ENCODE results near the gene HIBCH.
"Not testable (repeated sequence)": the region's sequence is repeated elsewhere in the genome, so short reads cannot be mapped to it uniquely, and the experiment has no call there.

Gene HIBCH

GRCh38 chr2:190360561-190360960 is 40.9 kb upstream of the HIBCH start:
- TF ChIP-seq, protein P1, sequence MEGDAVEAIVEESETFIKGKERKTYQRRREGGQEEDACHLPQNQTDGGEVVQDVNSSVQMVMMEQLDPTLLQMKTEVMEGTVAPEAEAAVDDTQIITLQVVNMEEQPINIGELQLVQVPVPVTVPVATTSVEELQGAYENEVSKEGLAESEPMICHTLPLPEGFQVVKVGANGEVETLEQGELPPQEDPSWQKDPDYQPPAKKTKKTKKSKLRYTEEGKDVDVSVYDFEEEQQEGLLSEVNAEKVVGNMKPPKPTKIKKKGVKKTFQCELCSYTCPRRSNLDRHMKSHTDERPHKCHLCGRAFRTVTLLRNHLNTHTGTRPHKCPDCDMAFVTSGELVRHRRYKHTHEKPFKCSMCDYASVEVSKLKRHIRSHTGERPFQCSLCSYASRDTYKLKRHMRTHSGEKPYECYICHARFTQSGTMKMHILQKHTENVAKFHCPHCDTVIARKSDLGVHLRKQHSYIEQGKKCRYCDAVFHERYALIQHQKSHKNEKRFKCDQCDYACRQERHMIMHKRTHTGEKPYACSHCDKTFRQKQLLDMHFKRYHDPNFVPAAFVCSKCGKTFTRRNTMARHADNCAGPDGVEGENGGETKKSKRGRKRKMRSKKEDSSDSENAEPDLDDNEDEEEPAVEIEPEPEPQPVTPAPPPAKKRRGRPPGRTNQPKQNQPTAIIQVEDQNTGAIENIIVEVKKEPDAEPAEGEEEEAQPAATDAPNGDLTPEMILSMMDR (conservative IDR thresholded peaks at IDR 0.05): no peak
- no peak for TF ChIP-seq ZFX (IDR thresholded peaks at IDR 0.05)
- H3K27ac ChIP-seq: no peak overlapping the region

GRCh38 chr2:190358655-190359448 is 39.2 kb upstream of the HIBCH start:
- not testable (repeated sequence) for H3K27ac ChIP-seq

DNA sequence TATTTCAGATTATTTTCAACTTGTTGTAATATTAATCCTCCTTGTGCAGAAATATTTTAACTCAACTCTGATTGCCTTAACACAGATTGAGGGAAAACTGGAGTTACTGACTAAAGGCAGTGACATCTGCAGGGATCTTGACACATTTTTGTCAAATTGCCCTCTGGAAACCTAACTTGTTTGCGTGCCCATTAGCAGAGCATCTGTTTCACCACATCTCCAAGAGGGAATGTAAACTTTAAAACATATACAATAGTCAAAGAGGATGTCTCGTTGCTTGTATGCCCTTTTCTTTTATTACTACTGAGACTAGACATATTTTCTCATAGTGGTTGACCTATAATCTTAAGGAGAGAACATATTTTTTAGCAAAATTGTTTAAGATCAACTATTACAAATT is 38.0 kb upstream of the HIBCH start:
- H3K27ac ChIP-seq: no peak overlapping the region
- no peak for TF ChIP-seq ZFX (IDR thresholded peaks at IDR 0.05)
- TF ChIP-seq, protein P1 (conservative IDR thresholded peaks at IDR 0.05): no peak

- no peak overlapping the region for H3K27ac ChIP-seq
- TF ChIP-seq ZFX (IDR thresholded peaks at IDR 0.05): no peak
- TF ChIP-seq, protein P1 (conservative IDR thresholded peaks at IDR 0.05): no peak
Measured at GRCh38 chr2:190355968-190356644, 36.5 kb upstream of the HIBCH start.

GRCh38 chr2:190354003-190354690 is 34.5 kb upstream of the HIBCH start:
- TF ChIP-seq, protein P1 (conservative IDR thresholded peaks at IDR 0.05): no peak
- TF ChIP-seq ZFX (IDR thresholded peaks at IDR 0.05): no peak
- no peak overlapping the region for H3K27ac ChIP-seq

DNA sequence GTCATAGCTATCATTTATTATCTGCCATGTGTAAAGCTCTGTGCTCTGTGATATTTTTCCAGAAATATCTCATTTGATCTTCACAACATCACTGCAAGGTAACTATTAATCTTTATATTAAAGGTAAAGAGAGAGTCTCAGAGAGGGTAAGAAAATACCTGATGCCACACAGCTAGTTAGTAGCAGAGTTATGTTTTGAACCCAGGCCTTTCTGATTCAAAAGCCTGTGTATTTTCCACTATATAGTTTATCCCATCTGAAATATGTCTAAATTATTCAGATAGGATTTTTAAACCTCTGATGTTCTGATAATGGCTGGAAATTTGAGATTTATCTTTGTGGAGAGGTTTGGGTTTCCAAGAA is 33.9 kb upstream of the HIBCH start:
- TF ChIP-seq ZFX (IDR thresholded peaks at IDR 0.05): no peak
- TF ChIP-seq, protein P1 (conservative IDR thresholded peaks at IDR 0.05): no peak
- H3K27ac ChIP-seq: no peak overlapping the region

DNA sequence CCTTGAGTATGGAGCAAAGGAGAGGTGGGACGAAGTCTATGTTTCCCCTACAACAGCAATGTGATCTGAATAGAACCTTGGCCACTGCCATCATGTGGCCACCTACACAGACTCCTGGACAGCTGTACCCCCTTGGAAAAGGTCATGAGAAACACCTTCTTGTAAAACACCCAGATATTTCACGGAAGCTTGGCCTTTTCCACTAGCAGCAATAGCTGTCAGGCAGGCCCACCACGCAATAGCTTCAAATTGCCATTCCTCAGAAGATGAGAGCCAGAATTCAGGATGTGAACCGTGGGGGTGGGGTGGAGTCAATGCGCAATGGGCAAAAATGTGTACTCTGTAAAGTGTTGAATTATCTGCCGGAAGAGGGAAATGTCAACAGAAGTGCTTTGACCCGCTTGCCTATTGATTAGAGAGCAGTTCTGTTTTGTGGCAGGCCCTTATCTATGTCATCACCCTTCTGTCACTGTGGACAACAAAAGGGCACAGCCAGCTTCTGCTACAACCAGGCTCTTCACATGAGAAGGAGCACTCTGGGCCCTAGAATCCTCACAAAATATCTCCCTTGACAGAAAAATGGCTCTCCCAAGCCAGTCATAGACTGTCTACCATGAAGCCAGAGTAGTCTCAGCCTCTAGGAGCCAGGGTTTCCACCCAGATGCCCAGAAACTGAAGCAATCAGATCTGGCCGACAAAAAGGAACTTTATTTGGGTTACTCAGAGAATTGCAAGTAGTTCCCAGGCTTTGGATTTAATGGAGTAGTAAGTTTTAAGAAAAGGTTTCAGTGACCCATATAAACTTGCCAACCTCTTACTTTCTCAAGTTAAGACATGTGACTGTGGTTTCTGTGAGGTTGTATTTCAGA is 33.3 kb upstream of the HIBCH start:
- TF ChIP-seq, protein P1 (conservative IDR thresholded peaks at IDR 0.05): no peak
- no peak for TF ChIP-seq ZFX (IDR thresholded peaks at IDR 0.05)
- no peak overlapping the region for H3K27ac ChIP-seq
